ENCODE results near the gene RDM1.

DNA sequence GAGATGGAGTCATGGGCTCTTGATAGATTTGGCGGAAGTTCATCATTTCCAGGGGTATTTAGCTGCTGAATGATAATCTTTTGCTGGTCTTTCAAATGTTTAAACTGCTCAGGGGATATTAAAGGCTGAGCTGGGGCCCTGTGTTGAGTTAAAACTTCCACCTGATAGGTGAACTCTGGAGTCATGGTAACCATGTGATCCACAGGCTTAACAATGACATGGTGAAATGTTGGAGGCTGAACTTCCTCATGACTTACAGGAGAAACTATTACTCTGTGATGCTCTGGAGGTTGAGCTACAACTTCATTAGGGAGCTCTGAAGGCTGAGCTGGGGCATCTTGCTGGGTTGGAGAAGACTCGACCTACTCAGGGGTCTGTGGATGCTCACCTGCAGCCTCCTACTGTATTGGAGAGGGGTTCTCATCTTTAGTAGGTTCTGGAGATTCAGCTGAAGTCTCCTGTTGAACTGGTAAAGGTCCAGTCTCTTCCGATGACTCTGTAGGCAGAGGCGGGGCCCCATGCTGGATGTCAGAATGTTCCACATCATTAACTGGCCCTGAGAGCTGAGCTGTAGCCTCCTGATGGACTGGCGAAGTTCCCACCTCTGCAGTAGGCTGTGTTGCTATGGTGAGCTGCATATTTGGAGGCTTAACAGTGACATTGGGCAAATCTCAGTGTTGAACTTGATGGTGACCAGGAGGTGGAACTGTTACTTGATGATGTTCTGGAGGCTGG lies 24.2 kb downstream of the RDM1 start:
- TF ChIP-seq CREB1 (IDR thresholded peaks at IDR 0.05; ENCODE audit: low read depth): no peak
- TF ChIP-seq EP300 (IDR thresholded peaks at IDR 0.05; ENCODE audit: borderline replicate concordance): no peak
- TF ChIP-seq TAF1 (IDR thresholded peaks at IDR 0.05; ENCODE audit: low read depth): no peak
- TF ChIP-seq FOXM1 (IDR thresholded peaks at IDR 0.05; ENCODE audit: borderline replicate concordance, low read depth): no peak
- TF ChIP-seq ZBTB7A (IDR thresholded peaks at IDR 0.05; ENCODE audit: low read depth): no peak
- TF ChIP-seq TCF12 (IDR thresholded peaks at IDR 0.05; ENCODE audit: low read depth): no peak
- no peak for TF ChIP-seq MAX (IDR thresholded peaks at IDR 0.05)
- TF ChIP-seq, protein P1, sequence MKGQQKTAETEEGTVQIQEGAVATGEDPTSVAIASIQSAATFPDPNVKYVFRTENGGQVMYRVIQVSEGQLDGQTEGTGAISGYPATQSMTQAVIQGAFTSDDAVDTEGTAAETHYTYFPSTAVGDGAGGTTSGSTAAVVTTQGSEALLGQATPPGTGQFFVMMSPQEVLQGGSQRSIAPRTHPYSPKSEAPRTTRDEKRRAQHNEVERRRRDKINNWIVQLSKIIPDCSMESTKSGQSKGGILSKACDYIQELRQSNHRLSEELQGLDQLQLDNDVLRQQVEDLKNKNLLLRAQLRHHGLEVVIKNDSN (IDR thresholded peaks at IDR 0.05): no peak
- TF ChIP-seq REST (IDR thresholded peaks at IDR 0.05; ENCODE audit: low read depth): no peak
- TF ChIP-seq CEBPB (IDR thresholded peaks at IDR 0.05): no peak
- TF ChIP-seq RAD21 (IDR thresholded peaks at IDR 0.05; ENCODE audit: low read depth): no peak

All from Ishikawa (cell line).